Transverse colon (tissue), 4 donors: Measurements from ENCODE around the gene GJC1. TPM values are rescaled to one million over a fixed set of nuclear protein-coding genes. Genes with fewer than 3 reads are reported as not detected.

Experiments used
- DNase-seq: peaks from one replicate; pipeline ENCODE4 v3.0.0-alpha.2; 2019
- H3K27ac ChIP-seq, 4 donors: fragments of 200-600 bp; sonication (generic); 2 replicates each; pipeline ENCODE4 v1.5.1; 2016 to 2018; ENCODE audit warnings: inconsistent platforms in 4 of 4
- H3K27me3 ChIP-seq: fragments of 200-600 bp; sonication (generic); 2 replicates; pipeline ENCODE4 v1.5.1; 2017; ENCODE audit warnings: inconsistent platforms
- H3K36me3 ChIP-seq, 4 donors: fragments of 200-600 bp; sonication (generic); 2 replicates each; pipeline ENCODE4 v1.5.1; 2017 to 2019; ENCODE audit warnings: inconsistent platforms in 4 of 4
- H3K4me1 ChIP-seq, 4 donors: fragments of 200-600 bp; sonication (generic); 2 replicates each; pipeline ENCODE4 v1.5.1; 2017 to 2020; ENCODE audit warnings: inconsistent platforms in 4 of 4
- H3K4me3 ChIP-seq, 4 donors: fragments of 200-600 bp; sonication (generic); 1 replicate in 1 of 4; 2 replicates in 3 of 4; pipeline versions ENCODE4 v1.5.1 to v1.6.1; 2017 to 2019; ENCODE audit warnings: inconsistent platforms in 4 of 4
- H3K9me3 ChIP-seq, 2 donors: fragments of 200-600 bp; sonication (generic); 2 replicates each; pipeline ENCODE4 v1.5.1; 2017 to 2019; ENCODE audit warnings: inconsistent platforms in 2 of 2
- EP300 ChIP-seq: sonication (generic); formaldehyde crosslinking; IDR thresholded peaks from one replicate; pipeline ENCODE4 v1.6.1; 2017; ENCODE audit warnings: antibody characterized with exemption, low read depth
- POLR2A ChIP-seq: fragments of 450-650 bp; IDR thresholded peaks from one replicate; pipeline ENCODE4 v1.6.1; 2016; ENCODE audit warnings: antibody characterized with exemption, mild to moderate bottlenecking, moderate library complexity
- POLR2AphosphoS5 ChIP-seq, 3 donors: sonication (generic); formaldehyde crosslinking; IDR thresholded peaks; one replicate each; pipeline ENCODE4 v1.6.1; 2016; ENCODE audit warnings: antibody characterized with exemption in 3 of 3
- WGBS, 2 donors: methylation state at CpG; one replicate each; pipeline ENCODE4 v1.1.5; 2018; ENCODE audit warnings: low coverage in 1 of 2; 5-methylcytosine and 5-hydroxymethylcytosine counted together
- in situ Hi-C, 4 donors: fragments of 200-750 bp; cut with MboI; loops; one replicate each; pipeline versions ENCODE4 v1.15.0 to v1.15.1; 2017; ENCODE audit warnings: low sequenced_read_pairs in 3 of 4, low pct_ligation_motif_present in 1 of 4, low pct_unique_long_range_greater_than_20kb in 1 of 4
- intact Hi-C: fragments of 100-400 bp; cut with DNase I; formaldehyde crosslinking; loops from one replicate; pipeline ENCODE4 v1.15.1; 2023; ENCODE audit warnings: low total_unique reads
- total RNA-seq, 4 donors: library from RNA; depleted of rRNA; stranded (reverse); fragments of >200 nt; gene quantifications; one replicate each; pipeline ENCODE4 v1.1.0, GENCODE V29; 2016
- TF ChIP-seq, protein P1 (sequence below), 5 experiments: fragments of 200-600 bp in 3 of 5; fragments of 450-650 bp in 2 of 5; sonication (generic) in 3 of 5; IDR thresholded peaks; 1 replicate in 2 of 5; 2 replicates in 3 of 5; pipeline ENCODE4 v1.5.1; 2016 to 2017; ENCODE audit warnings: antibody characterized with exemption in 5 of 5, inconsistent platforms in 3 of 5, mild to moderate bottlenecking in 2 of 5, moderate library complexity in 1 of 5

GJC1 gene
- total RNA-seq, 4 donors from 2014 or later = 12.0 to 18.7 (median 14.7) TPM

DNA sequence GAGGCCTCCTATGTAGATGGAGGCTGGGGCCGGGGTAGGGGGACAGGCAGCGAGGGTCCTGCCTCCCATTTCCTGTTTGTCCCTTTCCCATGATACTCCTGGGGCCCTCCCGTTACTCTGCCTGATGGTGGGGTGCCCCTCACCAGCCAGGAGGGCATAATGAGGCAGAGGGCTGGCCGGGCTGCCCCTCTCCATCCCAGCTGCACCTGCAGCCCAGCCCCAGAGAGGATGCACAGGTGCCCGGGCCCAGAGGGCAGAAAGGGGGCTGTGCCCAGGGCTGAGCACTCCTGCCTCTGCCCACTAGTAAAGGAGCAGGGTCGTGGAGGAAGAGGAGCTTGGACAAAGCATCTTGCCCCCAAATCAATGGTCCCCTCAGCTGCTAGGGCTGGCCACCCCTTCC, 60.9 kb downstream of the GJC1 start:
- no peaks in the 10 kb centered on the region for H3K9me3 ChIP-seq
- TF ChIP-seq, protein P1, sequence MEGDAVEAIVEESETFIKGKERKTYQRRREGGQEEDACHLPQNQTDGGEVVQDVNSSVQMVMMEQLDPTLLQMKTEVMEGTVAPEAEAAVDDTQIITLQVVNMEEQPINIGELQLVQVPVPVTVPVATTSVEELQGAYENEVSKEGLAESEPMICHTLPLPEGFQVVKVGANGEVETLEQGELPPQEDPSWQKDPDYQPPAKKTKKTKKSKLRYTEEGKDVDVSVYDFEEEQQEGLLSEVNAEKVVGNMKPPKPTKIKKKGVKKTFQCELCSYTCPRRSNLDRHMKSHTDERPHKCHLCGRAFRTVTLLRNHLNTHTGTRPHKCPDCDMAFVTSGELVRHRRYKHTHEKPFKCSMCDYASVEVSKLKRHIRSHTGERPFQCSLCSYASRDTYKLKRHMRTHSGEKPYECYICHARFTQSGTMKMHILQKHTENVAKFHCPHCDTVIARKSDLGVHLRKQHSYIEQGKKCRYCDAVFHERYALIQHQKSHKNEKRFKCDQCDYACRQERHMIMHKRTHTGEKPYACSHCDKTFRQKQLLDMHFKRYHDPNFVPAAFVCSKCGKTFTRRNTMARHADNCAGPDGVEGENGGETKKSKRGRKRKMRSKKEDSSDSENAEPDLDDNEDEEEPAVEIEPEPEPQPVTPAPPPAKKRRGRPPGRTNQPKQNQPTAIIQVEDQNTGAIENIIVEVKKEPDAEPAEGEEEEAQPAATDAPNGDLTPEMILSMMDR (IDR thresholded peaks at IDR 0.05) = no peak
- in situ Hi-C loops (no loop called here), intact Hi-C loops (no loop called here)
- H3K4me1 ChIP-seq = no peaks in the 10 kb centered on the region
- no peak overlapping the region for H3K27ac ChIP-seq
- no peak for DNase-seq
- H3K36me3 ChIP-seq = no peaks in the 10 kb centered on the region
- peaks cover 31% of the 10 kb centered on the region for H3K27me3 ChIP-seq
- 61% methylated on average over 6 of the region's 6 CpGs; no CpG with 5 or more reads in 1 of the 2 donors for WGBS, 2 donors
- no peak overlapping the region for H3K4me3 ChIP-seq

DNA sequence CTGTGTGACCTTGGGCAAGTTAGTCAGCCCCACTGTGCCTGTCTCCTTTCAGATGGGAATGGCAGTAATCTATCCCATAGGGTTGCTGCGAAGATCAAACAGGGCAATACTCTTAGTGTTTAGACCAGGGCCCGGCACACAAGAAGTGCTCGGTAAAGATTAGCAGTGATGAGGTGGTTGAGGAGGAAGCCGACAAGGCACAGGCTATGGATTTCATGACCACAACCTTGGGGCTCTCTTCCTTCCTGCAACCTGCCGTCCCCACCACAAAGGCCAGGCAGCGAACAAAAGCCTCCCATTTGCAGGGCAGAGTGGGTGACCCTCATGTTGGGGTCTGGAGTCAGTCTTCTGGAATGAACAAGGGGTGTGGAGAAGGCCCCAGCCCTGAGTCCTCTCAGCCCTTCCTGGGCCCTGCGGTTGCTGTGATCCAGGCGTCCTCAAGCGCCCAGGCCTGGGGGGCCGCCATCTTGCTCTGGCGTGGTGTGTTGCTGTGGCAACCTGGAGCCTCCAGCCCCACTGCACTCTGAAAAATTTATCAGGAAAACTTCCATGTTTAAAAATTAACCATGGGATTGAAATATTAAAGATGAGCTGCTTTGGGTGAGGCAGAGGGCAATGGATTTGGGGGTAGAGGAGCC, 61.5 kb downstream of the GJC1 start:
- Histone ChIP-seq H3K9me3 (no peaks in the 10 kb centered on the region), H3K4me1 (no peaks in the 10 kb centered on the region), H3K27me3 (peaks cover 30% of the 10 kb centered on the region), H3K36me3 (no peaks in the 10 kb centered on the region), H3K27ac (no peak overlapping the region), H3K4me3 (no peak overlapping the region)
- no peak for DNase-seq
- in situ Hi-C loops (no loop called here), intact Hi-C loops (no loop called here)
- TF ChIP-seq, protein P1 (IDR thresholded peaks at IDR 0.05) = no peak
- TF ChIP-seq POLR2A (no peak), POLR2AphosphoS5 (IDR thresholded peaks at IDR 0.05) (no peak), EP300 (no peak)
- WGBS, 2 donors = 71% methylated on average over 11 of the region's 11 CpGs; no CpG with 5 or more reads in 1 of the 2 donors

DNA sequence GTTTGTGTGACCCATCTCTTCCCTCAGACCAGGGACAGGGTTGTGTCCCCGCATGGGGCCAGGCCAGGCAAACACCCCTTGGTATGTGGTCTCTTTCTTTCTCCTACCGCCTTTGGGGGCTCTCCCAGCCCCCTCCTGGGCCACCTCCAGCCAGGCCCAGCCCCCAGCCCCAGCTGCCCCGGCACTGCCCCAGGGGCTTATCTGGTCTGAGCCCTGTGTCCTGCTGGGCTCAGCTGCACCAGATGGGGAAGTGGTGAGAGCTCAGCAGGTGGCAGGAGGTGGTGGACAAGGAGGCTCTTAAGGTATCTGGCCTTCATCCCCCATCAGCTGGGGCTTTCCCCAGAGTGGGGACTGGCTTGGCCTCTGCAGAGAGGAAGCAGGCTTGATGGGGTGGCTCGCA, 62.6 kb downstream of the GJC1 start:
- TF ChIP-seq, protein P1 (IDR thresholded peaks at IDR 0.05) = no peak
- TF ChIP-seq EP300 = no peak
- no peak for TF ChIP-seq POLR2AphosphoS5 (IDR thresholded peaks at IDR 0.05)
- TF ChIP-seq POLR2A = no peak
- Histone ChIP-seq H3K27ac (no peak overlapping the region), H3K4me3 (no peak overlapping the region), H3K4me1 (no peaks in the 10 kb centered on the region), H3K27me3 (peaks cover 24% of the 10 kb centered on the region), H3K36me3 (no peaks in the 10 kb centered on the region), H3K9me3 (no peaks in the 10 kb centered on the region)
- in situ Hi-C loops (no loop called here), intact Hi-C loops (no loop called here)
- DNase-seq = no peak
- 68% methylated on average over 4 of the region's 4 CpGs; no CpG with 5 or more reads in 1 of the 2 donors for WGBS, 2 donors

DNA sequence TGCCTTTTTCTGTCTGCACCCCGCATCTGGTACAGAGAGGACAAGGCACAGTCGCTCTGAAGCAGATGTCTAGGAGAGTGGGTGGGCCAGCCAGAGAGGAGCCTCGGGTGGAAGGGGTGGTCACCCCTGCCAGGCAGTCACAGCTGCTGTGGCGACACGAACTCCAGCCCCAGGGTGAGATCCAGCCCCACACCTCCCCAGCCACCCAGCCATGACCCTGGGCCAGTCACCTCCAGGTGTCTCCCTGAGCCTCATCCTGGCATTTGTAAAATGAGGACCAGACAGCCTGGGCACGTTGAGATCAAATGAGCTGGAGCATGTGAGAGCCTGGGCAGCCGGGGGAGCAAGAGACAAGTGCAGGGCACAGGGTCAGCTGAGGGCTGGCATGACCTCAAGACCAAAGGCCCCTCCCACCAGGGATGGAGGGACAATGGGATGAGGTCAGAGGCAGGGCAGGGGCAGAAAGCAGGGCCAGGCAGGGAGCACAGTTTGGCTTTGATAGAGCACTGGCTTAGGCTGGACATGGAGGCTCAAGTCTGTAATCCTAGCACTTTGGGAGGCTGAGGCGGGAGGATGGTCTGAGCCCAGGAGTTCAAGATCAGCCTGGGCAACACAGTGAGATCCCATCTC, 63.6 kb downstream of the GJC1 start:
- H3K4me3 ChIP-seq = no peak overlapping the region
- no peaks in the 10 kb centered on the region for H3K36me3 ChIP-seq
- no peaks in the 10 kb centered on the region for H3K9me3 ChIP-seq
- whole genome bisulfite sequencing, 2 donors = 54 to 100% methylated on average over 1 to 6 of the region's 8 CpGs
- intact Hi-C loops (no loop called here), in situ Hi-C loops (no loop called here)
- no peak overlapping the region for H3K27ac ChIP-seq
- DNase-seq = no peak
- H3K27me3 ChIP-seq = peaks cover 26% of the 10 kb centered on the region
- no peak for TF ChIP-seq EP300
- no peak for TF ChIP-seq POLR2AphosphoS5 (IDR thresholded peaks at IDR 0.05)
- TF ChIP-seq POLR2A = no peak
- TF ChIP-seq, protein P1 (IDR thresholded peaks at IDR 0.05) = no peak
- no peaks in the 10 kb centered on the region for H3K4me1 ChIP-seq
